ENCODE measurements around the gene SPNS2. TPM values are rescaled to one million over a fixed set of nuclear protein-coding genes. Genes with fewer than 3 reads are reported as not detected.
A peak's percentile ranks its signal among the peaks of the same experiment; 100 is the strongest.

SPNS2 gene
- total and polyA plus RNA-seq, 4 experiments from 2014 or later = 0.11 to 0.29 (median 0.18) TPM

DNA sequence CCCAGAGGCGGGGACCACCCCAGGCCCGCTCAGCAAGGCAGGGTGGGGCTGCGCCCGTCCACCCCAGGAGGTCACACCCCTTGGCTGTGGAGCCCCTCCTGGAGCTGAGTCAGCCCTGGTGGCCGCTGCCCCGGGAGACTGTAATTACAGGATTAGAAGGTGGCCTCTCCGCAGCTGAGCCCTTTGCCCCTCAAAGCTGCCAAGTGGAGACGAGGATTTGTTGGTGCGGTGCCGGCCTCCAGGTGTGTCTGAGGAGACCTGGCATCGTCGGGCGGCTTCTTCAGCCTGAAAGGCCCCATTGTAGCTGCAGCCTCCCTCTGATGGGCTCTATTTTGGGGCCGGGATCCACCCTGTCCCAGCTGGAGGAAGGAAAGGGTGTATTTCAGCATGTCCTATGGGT, 22.7 kb upstream of the SPNS2 start:
- H3K4me1 Mint-ChIP-seq = peaks cover 4 to 14% (median 10%) of the 10 kb centered on the region in 4 donors
- ChIA-PET CTCF (ENCODE audit: partially characterized antibody) (no interaction called here), POLR2A (ENCODE audit: partially characterized antibody) (interaction anchor here (1.1 kb wide), 1 partner anchor 10 kb away, joined by 3 read pairs; no protein-coding TSS in a partner anchor)
- Histone ChIP-seq H3K36me3 (ENCODE audit: insufficient read depth, low read length) (no peaks in the 10 kb centered on the region), H3K27ac (ENCODE audit: low read depth, low read length) (no peak overlapping the region), H3K9me3 (ENCODE audit: control insufficient read depth in 1 of 2, low read length in 2 of 2) (no peaks in the 10 kb centered on the region), H3K4me3 (ENCODE audit: low read length in 2 of 2) (no peak overlapping the region), H3K4me1 (ENCODE audit: insufficient read depth, low read length) (peaks cover 8% of the 10 kb centered on the region), H3K27me3 (ENCODE audit: insufficient read depth, low read length) (no peaks in the 10 kb centered on the region)
- intact Hi-C loops (cut with micrococcal nuclease) = no loop called here
- peak overlapping the region in 1 of 7 donors; percentile 37 for H3K27ac Mint-ChIP-seq
- no peaks in the 10 kb centered on the region for H3K27me3 Mint-ChIP-seq
- no peak for DNase-seq
- H3K9me3 Mint-ChIP-seq = no peaks in the 10 kb centered on the region
- no peaks in the 10 kb centered on the region for H3K36me3 Mint-ChIP-seq
- no peak overlapping the region for H3K4me3 Mint-ChIP-seq

GRCh38 chr17:4476511-4477070, 22.1 kb upstream of the SPNS2 start:
- H3K27me3 Mint-ChIP-seq = no peaks in the 10 kb centered on the region
- no peak overlapping the region for H3K4me3 Mint-ChIP-seq
- no peaks in the 10 kb centered on the region for H3K9me3 Mint-ChIP-seq
- Histone ChIP-seq H3K27ac (ENCODE audit: low read depth, low read length) (no peak overlapping the region), H3K27me3 (ENCODE audit: insufficient read depth, low read length) (no peaks in the 10 kb centered on the region), H3K36me3 (ENCODE audit: insufficient read depth, low read length) (no peaks in the 10 kb centered on the region), H3K9me3 (ENCODE audit: control insufficient read depth in 1 of 2, low read length in 2 of 2) (no peaks in the 10 kb centered on the region), H3K4me1 (ENCODE audit: insufficient read depth, low read length) (peaks cover 14% of the 10 kb centered on the region), H3K4me3 (ENCODE audit: low read length in 2 of 2) (no peak overlapping the region)
- DNase-seq = no peak
- H3K27ac Mint-ChIP-seq = no peak overlapping the region
- peaks cover 10 to 19% (median 15%) of the 10 kb centered on the region in 4 donors for H3K4me1 Mint-ChIP-seq
- CTCF ChIA-PET (ENCODE audit: partially characterized antibody) = no interaction called here
- POLR2A ChIA-PET (ENCODE audit: partially characterized antibody) = no interaction called here
- H3K36me3 Mint-ChIP-seq = no peaks in the 10 kb centered on the region
- intact Hi-C loops (cut with micrococcal nuclease) = no loop called here

DNA sequence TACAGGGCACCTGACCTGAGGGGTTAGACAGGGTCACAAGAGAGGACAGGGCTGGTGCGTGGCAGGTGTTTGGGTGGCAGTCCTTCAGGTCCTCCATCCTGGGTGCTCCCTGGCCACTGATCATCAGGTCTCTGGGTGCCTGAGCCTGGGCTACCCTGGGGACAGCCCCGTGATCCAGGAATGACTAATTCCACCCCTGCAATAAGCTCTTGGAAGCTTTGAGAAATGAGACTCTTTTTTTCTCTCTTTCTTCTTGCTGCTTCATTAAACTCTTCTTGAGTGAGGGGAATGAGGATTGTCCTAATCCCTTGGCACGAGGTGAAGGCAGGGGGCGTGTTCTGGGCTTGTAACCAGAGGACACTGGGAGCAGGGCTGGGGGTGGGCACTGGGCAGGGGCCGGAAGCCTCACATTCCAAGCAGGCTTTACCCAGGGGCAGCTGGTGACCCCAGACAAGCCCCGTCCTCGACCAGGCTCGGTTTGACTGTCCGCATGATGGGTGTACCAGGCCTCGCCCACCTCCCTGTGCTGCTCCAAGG, 21.4 kb upstream of the SPNS2 start:
- Mint-ChIP-seq H3K9me3 (no peaks in the 10 kb centered on the region), H3K4me3 (no peak overlapping the region), H3K4me1 (peaks cover 11 to 26% (median 18%) of the 10 kb centered on the region in 4 donors), H3K27me3 (no peaks in the 10 kb centered on the region), H3K36me3 (no peaks in the 10 kb centered on the region), H3K27ac (peak overlapping the region in 2 of 7 donors; percentile 27 to 70)
- intact Hi-C loops (cut with micrococcal nuclease) = no loop called here
- H3K9me3 ChIP-seq (ENCODE audit: control insufficient read depth in 1 of 2, low read length in 2 of 2) = no peaks in the 10 kb centered on the region
- CTCF ChIA-PET (ENCODE audit: partially characterized antibody) = no interaction called here
- H3K36me3 ChIP-seq (ENCODE audit: insufficient read depth, low read length) = no peaks in the 10 kb centered on the region
- H3K27me3 ChIP-seq (ENCODE audit: insufficient read depth, low read length) = no peaks in the 10 kb centered on the region
- no peak for DNase-seq
- H3K27ac ChIP-seq (ENCODE audit: low read depth, low read length) = no peak overlapping the region
- no peak overlapping the region for H3K4me3 ChIP-seq (ENCODE audit: low read length in 2 of 2)
- POLR2A ChIA-PET (ENCODE audit: partially characterized antibody) = interaction anchor here (0.9 kb wide), 1 partner anchor 11 kb away, joined by 3 read pairs; no protein-coding TSS in a partner anchor
- peaks cover 21% of the 10 kb centered on the region for H3K4me1 ChIP-seq (ENCODE audit: insufficient read depth, low read length)

- H3K9me3 ChIP-seq (ENCODE audit: control insufficient read depth in 1 of 2, low read length in 2 of 2) = no peaks in the 10 kb centered on the region
- H3K27me3 ChIP-seq (ENCODE audit: insufficient read depth, low read length) = no peaks in the 10 kb centered on the region
- peaks cover 29% of the 10 kb centered on the region for H3K4me1 ChIP-seq (ENCODE audit: insufficient read depth, low read length)
- DNase-seq = no peak
- Mint-ChIP-seq H3K36me3 (no peaks in the 10 kb centered on the region), H3K4me1 (peaks cover 11 to 37% (median 22%) of the 10 kb centered on the region in 4 donors), H3K9me3 (no peaks in the 10 kb centered on the region), H3K4me3 (no peak overlapping the region), H3K27me3 (no peaks in the 10 kb centered on the region), H3K27ac (peak overlapping the region in 2 of 7 donors; percentile 22 to 59)
- H3K36me3 ChIP-seq (ENCODE audit: insufficient read depth, low read length) = no peaks in the 10 kb centered on the region
- intact Hi-C loops (cut with micrococcal nuclease) = no loop called here
- POLR2A ChIA-PET (ENCODE audit: partially characterized antibody) = interaction anchor here (0.9 kb wide), 1 partner anchor 10 kb away, joined by 3 read pairs; no protein-coding TSS in a partner anchor
- no peak overlapping the region for H3K27ac ChIP-seq (ENCODE audit: low read depth, low read length)
- H3K4me3 ChIP-seq (ENCODE audit: low read length in 2 of 2) = no peak overlapping the region
- CTCF ChIA-PET (ENCODE audit: partially characterized antibody) = no interaction called here
These were observed 20.3 kb upstream of the SPNS2 start for GRCh38 chr17:4478318-4478830.

GRCh38 chr17:4479340-4479981, 19.2 kb upstream of the SPNS2 start:
- H3K4me3 ChIP-seq (ENCODE audit: low read length in 2 of 2) = no peak overlapping the region
- CTCF ChIA-PET (ENCODE audit: partially characterized antibody) = no interaction called here
- Mint-ChIP-seq H3K27ac (peak overlapping the region in 5 of 7 donors; percentile 18 to 80 (median 52)), H3K27me3 (no peaks in the 10 kb centered on the region), H3K9me3 (no peaks in the 10 kb centered on the region), H3K4me3 (peak overlapping the region in 1 of 8 donors; percentile 34), H3K36me3 (no peaks in the 10 kb centered on the region), H3K4me1 (peaks cover 14 to 44% (median 28%) of the 10 kb centered on the region in 4 donors)
- H3K27ac ChIP-seq (ENCODE audit: low read depth, low read length) = no peak overlapping the region
- DNase-seq = no peak
- POLR2A ChIA-PET (ENCODE audit: partially characterized antibody) = no interaction called here
- H3K4me1 ChIP-seq (ENCODE audit: insufficient read depth, low read length) = peaks cover 34% of the 10 kb centered on the region
- H3K36me3 ChIP-seq (ENCODE audit: insufficient read depth, low read length) = no peaks in the 10 kb centered on the region
- H3K9me3 ChIP-seq (ENCODE audit: control insufficient read depth in 1 of 2, low read length in 2 of 2) = no peaks in the 10 kb centered on the region
- no peaks in the 10 kb centered on the region for H3K27me3 ChIP-seq (ENCODE audit: insufficient read depth, low read length)
- intact Hi-C loops (cut with micrococcal nuclease) = no loop called here

GRCh38 chr17:4479982-4480751, 18.5 kb upstream of the SPNS2 start:
- no peaks in the 10 kb centered on the region for H3K27me3 ChIP-seq (ENCODE audit: insufficient read depth, low read length)
- peak overlapping the region in 3 of 8 donors; percentile 32 to 41 (median 34) for H3K4me3 Mint-ChIP-seq
- H3K27ac ChIP-seq (ENCODE audit: low read depth, low read length) = peak overlapping the region; percentile 23
- H3K4me3 ChIP-seq (ENCODE audit: low read length in 2 of 2) = no peak overlapping the region
- H3K27me3 Mint-ChIP-seq = no peaks in the 10 kb centered on the region
- H3K36me3 Mint-ChIP-seq = peaks cover 0 to 1% of the 10 kb centered on the region in 2 donors
- peak overlapping the region in 5 of 7 donors; percentile 37 to 84 (median 52) for H3K27ac Mint-ChIP-seq
- peaks cover 19 to 51% (median 33%) of the 10 kb centered on the region in 4 donors for H3K4me1 Mint-ChIP-seq
- H3K4me1 ChIP-seq (ENCODE audit: insufficient read depth, low read length) = peaks cover 41% of the 10 kb centered on the region
- no peaks in the 10 kb centered on the region for H3K9me3 Mint-ChIP-seq
- intact Hi-C loops (cut with micrococcal nuclease) = no loop called here
- CTCF ChIA-PET (ENCODE audit: partially characterized antibody) = interaction anchor here (1.4 to 1.6 kb wide), 2 partner anchors 25 to 81 kb away, joined by 3 to 4 read pairs; no protein-coding TSS in a partner anchor
- POLR2A ChIA-PET (ENCODE audit: partially characterized antibody) = interaction anchor here (1.3 kb wide), 1 partner anchor 25 kb away, joined by 3 read pairs; no protein-coding TSS in a partner anchor
- no peak for DNase-seq
- no peaks in the 10 kb centered on the region for H3K36me3 ChIP-seq (ENCODE audit: insufficient read depth, low read length)
- H3K9me3 ChIP-seq (ENCODE audit: control insufficient read depth in 1 of 2, low read length in 2 of 2) = no peaks in the 10 kb centered on the region

Measured in CD4-positive, alpha-beta memory T cell (primary cell).